Measurements from ENCODE around the gene AGTRAP.

The AGTRAP gene

DNA sequence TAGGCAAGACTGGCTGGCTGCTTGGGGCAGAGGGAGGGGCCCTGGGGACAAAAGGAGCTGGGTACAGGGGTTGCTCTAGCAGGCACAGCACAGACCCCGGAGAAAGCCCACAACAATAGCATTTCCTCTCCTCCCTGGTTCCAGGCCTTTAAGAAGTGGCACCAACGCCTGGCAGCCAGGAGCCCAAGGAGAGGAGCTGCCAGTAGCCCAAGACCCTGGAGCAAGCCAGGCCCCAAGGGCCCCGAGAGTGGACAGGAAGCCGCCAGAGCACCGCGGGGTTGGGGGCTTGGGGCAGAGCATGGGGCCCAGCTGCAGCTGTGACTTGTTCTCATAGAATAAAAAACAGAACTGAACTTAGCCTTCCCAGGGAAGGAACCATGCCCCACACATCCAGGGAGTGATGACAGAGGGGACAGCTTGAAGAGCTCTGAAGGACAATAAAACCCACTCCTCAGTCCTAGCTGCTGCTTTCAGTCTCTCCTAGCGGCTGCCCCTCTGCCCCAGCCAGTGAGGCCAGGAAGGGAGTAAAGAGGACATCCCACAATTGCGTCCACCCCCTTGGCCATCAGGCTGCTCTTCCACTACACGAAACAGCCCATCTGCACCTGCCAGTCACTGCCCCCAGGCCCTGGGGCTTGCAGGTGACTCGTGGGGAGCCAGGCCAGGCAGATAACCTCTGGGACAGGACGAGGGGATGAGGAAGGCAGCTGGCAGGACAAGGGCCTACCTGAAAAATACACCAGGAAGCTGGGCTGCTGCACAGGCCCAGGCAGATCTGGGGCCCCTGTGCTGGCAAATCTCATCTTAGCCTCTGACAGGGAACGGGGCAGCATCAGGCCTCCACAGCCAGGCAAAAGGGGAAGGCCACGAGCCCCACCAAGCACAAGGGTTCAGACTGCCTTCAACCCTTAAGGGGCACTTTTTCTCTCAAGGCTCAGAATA lies 53.5 kb downstream of the AGTRAP start:
- Histone ChIP-seq H3K4me1 (ENCODE audit: insufficient read depth, low read length) (peaks cover 30% of the 10 kb centered on the region), H3K4me3 (ENCODE audit: low read length) (no peak overlapping the region), H3K9me3 (ENCODE audit: low read length) (no peaks in the 10 kb centered on the region), H3K27me3 (ENCODE audit: insufficient read depth, low read length) (peaks cover under 1% of the 10 kb centered on the region), H2AFZ (ENCODE audit: low read depth, low read length) (no peak overlapping the region), H3K36me3 (ENCODE audit: insufficient read depth, low read length) (peaks cover 10% of the 10 kb centered on the region)

DNA sequence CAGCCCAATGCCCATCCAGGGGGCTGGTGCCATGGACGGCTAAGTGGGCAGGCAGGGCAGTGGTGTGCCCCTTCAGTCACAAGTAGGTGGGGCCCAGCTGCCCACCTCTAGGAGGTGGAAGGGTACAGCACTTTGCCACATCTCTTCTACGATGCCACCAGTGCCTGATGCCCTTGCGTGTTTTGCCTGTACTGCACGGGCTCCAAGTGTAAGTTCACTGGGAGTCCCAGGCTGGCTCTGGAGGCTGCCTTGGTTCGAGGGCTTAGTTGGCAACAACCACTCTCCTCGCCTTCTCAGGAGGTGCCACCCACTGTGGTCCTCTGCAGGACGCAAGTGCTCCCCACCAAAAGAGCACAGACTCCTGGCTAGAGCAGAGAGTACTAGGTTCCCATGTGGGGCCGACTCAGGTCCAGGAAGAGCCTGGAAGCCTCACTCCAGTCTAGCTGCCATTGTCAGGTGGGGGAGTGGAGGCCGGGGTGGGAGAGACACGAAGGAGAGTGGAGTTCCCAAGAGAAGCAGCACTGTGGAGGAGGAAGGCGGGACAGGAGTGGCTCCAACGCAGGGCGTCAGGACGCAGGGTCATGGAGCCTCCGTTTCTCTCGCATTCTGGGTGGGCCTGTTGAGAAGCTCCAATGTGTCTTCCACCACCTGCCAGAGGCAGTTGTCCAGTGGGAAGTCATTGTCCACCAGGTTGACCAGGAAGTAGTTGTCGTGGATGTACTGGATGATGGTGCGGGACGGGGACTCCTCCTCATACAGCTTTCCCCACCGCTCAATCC lies 54.4 kb downstream of the AGTRAP start:
- Histone ChIP-seq H3K27me3 (ENCODE audit: insufficient read depth, low read length) (no peaks in the 10 kb centered on the region), H3K4me1 (ENCODE audit: insufficient read depth, low read length) (peaks cover 23% of the 10 kb centered on the region), H3K4me3 (ENCODE audit: low read length) (no peak overlapping the region), H2AFZ (ENCODE audit: low read depth, low read length) (no peak overlapping the region), H3K36me3 (ENCODE audit: insufficient read depth, low read length) (peaks cover 19% of the 10 kb centered on the region), H3K9me3 (ENCODE audit: low read length) (no peaks in the 10 kb centered on the region)

DNA sequence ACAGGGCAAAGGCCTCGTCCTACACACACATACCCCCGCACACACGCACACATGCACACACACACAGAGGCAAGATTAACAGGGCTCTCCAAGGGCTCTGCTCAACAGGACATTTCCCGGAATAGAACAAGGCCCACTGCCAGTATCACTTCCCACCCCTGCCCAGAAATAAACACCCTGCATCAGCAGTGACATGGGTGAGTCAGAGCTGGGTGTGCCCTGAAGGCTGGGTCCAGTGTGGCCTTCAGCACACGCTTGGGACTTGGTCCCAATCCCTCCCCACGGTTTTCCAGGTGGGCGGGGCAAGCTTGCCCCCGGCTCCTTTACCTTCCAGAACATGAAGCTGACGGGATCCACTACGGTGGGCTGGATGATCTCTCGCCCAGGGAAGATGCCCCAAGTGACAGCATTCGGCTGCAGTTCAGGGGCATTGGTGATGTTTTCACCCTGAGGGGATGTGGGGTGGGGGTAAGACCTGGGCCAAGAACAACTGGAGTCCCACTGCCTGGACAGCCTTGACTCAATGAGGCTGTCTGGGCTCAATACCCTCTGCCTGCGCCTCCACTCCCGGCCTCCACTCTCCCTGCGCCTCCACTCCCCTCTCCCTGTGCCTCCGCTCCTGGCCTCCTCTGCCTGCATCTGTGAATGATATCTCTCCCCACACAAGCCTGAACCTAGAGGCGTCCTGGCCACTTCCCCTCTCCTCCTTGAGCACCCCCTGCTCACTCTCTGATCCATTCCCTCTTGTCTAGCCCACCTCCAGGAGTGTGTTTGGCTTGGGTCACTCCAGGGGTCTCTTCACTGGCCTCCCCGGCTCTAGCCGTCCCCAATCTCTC lies 55.2 kb downstream of the AGTRAP start:
- Histone ChIP-seq H3K4me1 (ENCODE audit: insufficient read depth, low read length) (peaks cover 23% of the 10 kb centered on the region), H2AFZ (ENCODE audit: low read depth, low read length) (no peak overlapping the region), H3K9me3 (ENCODE audit: low read length) (no peaks in the 10 kb centered on the region), H3K36me3 (ENCODE audit: insufficient read depth, low read length) (peaks cover 27% of the 10 kb centered on the region), H3K4me3 (ENCODE audit: low read length) (no peak overlapping the region), H3K27me3 (ENCODE audit: insufficient read depth, low read length) (no peaks in the 10 kb centered on the region)

DNA sequence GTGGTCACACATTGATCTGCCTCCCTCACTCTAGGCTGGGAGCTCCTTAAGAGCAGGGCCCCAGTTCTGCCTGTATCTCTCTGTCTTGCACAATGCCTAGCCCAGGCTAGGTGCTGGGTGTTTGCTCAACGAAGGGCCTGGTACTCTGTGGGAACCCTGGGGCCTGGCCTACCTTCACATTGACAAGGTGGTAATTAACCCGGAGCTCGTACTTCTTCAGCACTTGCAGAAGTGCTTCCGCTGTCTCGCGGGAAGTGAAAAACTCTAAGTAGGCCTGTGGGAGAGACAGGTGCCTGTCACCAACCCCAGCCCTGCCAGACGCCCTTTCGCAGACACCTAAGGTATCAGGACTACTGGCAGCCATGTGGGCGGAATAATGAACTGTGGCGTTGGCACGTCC lies 56.2 kb downstream of the AGTRAP start:
- Histone ChIP-seq H3K27me3 (ENCODE audit: insufficient read depth, low read length) (no peaks in the 10 kb centered on the region), H3K36me3 (ENCODE audit: insufficient read depth, low read length) (peaks cover 30% of the 10 kb centered on the region), H3K9me3 (ENCODE audit: low read length) (no peaks in the 10 kb centered on the region), H2AFZ (ENCODE audit: low read depth, low read length) (no peak overlapping the region), H3K4me1 (ENCODE audit: insufficient read depth, low read length) (peaks cover 23% of the 10 kb centered on the region), H3K4me3 (ENCODE audit: low read length) (no peak overlapping the region)

DNA sequence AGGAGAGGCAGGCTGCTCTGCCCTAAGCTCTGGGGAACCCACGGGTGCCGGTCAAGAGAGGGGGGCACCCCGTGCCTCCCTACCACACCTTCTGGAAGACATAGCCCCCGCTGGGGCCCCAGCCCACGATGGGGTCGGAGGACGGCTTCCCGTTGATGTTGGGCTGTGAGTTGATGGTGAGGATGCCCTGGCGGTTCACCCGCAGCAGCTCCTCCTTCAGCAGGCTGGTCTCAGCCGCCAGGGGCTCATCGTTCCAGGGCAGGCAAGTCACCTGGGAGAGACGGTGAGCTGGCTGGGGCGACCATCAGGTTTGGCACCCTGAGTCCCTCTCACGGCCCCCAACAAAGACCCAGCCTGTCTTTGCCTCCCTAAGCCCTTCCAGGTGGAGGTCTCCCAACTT lies 57.9 kb downstream of the AGTRAP start:
- Histone ChIP-seq H3K27me3 (ENCODE audit: insufficient read depth, low read length) (no peaks in the 10 kb centered on the region), H3K9me3 (ENCODE audit: low read length) (no peaks in the 10 kb centered on the region), H2AFZ (ENCODE audit: low read depth, low read length) (no peak overlapping the region), H3K4me3 (ENCODE audit: low read length) (no peak overlapping the region), H3K36me3 (ENCODE audit: insufficient read depth, low read length) (peaks cover 32% of the 10 kb centered on the region), H3K4me1 (ENCODE audit: insufficient read depth, low read length) (peaks cover 13% of the 10 kb centered on the region)

DNA sequence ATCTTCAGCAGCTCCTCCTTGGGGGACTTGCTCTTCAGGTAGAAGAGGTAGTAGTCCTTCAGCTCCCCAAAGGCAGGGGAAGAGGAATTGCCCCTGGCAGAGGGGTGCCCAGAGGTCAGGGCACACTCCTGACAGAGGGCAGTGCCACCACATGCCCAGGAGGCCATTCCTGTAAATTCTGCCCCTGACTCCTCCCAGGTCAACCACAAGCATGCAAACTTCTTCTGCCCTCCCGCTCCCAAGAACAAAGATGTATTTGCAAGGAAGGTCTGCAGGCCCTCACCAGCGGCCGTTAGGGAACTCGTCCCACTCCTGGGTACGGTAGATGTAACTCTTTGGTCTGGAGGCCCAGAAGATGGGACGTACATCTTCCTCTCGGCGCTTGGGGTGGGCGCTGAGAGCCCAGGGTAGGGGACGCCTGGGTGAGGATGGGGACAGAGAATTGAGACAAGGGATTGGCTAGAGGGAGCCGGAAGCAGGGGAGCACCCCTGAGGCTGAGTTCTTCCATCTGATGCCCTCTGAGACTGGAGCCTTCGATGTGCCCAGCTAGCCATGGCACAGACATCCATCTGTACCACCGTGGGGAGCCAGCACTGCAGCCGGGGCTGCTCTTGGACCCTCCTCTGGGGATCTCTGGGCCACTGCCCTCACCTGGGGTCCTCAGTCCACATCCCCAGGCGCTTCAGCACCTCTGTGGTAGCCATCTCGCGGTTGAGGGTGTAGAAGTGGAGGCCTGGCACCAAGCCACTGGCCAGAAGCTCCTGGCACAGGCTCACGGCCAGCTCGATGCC lies 58.7 kb downstream of the AGTRAP start:
- no peaks in the 10 kb centered on the region for H3K9me3 ChIP-seq (ENCODE audit: low read length)
- H2AFZ ChIP-seq (ENCODE audit: low read depth, low read length), result no peak overlapping the region
- H3K4me1 ChIP-seq (ENCODE audit: insufficient read depth, low read length), result peaks cover 5% of the 10 kb centered on the region
- H3K27me3 ChIP-seq (ENCODE audit: insufficient read depth, low read length), result no peaks in the 10 kb centered on the region
- no peak overlapping the region for H3K4me3 ChIP-seq (ENCODE audit: low read length)
- peaks cover 38% of the 10 kb centered on the region for H3K36me3 ChIP-seq (ENCODE audit: insufficient read depth, low read length)

DNA sequence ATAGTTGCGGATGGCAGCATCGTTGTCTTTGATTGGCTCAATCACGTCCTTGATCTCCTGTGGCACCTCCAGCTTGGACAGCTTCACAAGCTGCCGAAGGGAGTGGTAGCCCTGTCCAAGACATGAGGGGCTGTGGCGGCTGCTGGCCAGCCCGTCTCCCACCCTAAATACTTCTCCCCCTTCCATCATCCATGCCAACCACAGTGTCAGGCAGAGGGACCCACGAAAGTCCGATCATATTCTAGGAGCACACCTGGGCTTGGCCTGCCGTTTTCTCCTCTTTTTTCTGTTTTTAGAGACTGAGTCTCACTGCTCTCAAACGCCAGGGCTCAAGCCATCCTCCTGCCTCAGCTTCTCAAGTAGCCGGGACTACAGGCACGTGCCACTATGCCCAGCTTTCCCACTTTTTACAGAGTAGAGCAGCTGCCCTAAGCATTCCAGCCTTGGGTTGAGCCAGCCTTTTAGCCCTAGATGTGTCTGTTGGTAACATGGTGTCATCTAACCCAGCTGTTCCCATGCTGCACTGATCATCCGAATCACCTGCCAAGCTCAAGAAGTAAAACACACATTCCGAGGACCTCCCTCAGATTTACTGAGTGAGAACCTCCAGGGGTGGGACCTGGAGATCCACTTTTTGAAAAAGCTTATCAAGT lies 59.4 kb downstream of the AGTRAP start:
- H3K9me3 ChIP-seq (ENCODE audit: low read length), result no peaks in the 10 kb centered on the region
- H3K36me3 ChIP-seq (ENCODE audit: insufficient read depth, low read length), result peaks cover 44% of the 10 kb centered on the region
- no peak overlapping the region for H3K4me3 ChIP-seq (ENCODE audit: low read length)
- H2AFZ ChIP-seq (ENCODE audit: low read depth, low read length), result no peak overlapping the region
- no peaks in the 10 kb centered on the region for H3K4me1 ChIP-seq (ENCODE audit: insufficient read depth, low read length)
- no peaks in the 10 kb centered on the region for H3K27me3 ChIP-seq (ENCODE audit: insufficient read depth, low read length)

DNA sequence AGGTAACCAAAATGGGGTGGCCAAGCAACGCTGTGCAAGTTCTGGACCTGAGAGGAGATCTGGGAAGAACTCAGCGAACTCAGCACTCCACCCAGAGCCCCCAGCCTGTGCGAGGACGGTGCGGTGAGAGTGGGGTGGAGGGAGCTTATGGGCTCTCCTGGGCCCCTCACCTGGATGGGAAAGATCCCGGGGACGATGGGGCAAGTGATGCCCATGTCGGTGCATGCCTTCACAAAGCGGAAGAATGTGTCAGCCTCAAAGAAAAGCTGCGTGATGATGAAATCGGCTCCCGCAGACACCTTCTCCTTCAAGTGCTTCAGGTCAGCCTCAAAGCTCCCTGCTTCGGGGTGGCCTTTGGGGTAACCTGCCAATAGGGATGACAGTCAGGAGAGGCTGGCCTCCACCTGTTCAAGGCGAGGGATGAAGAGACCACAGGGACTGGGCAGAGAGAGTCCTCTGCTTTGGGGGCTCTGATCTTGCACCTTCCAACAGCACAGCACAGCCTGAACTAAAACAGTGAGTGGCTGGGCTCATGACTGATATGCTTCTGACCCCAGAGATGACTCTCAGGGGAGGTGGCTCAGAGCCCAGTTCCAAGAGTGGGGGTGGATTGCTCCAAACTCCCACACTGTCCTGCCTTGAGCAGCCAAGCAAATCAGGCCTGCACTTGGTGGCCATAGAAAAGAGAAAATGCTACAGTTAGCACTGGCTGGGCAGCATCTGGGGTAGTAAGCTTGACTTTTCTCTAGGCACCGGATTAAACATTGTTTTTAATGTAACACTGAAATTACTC lies 60.3 kb downstream of the AGTRAP start:
- Histone ChIP-seq H3K27me3 (ENCODE audit: insufficient read depth, low read length) (no peaks in the 10 kb centered on the region), H3K4me3 (ENCODE audit: low read length) (no peak overlapping the region), H3K4me1 (ENCODE audit: insufficient read depth, low read length) (no peaks in the 10 kb centered on the region), H3K36me3 (ENCODE audit: insufficient read depth, low read length) (peaks cover 49% of the 10 kb centered on the region), H3K9me3 (ENCODE audit: low read length) (no peaks in the 10 kb centered on the region), H2AFZ (ENCODE audit: low read depth, low read length) (no peak overlapping the region)

DNA sequence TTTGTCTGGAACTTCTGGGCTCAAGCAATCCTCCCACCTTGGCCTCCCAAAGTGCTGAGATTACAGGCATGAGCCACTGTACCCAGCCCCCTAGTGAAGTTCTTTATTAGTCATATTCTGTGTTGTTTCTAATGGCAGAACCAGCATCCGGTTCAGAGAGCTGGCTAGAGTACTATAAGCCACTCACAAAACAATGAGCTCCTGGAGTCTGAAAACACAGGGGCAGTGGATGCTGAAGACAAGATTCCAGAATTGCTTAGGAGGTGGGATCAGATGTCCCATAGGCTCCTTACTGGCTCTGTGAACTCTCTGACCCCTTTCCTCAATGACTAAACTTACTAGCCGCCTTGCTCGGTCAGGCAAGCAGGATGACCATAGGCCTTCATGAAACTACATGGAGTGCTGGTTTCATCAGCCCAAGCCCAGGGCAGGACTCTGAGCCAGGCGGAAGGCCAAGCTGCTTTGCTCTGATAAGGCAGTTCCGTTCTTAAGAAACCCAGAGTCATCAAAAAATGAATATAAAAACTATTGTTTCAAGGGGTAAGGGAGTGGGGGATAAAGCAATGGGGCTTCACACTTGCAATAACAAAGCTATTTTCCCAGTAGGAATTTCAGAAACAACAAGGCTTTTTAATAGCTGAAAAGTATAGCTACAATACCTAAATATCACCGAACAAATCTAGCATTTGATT lies 61.7 kb downstream of the AGTRAP start:
- Histone ChIP-seq H3K4me1 (ENCODE audit: insufficient read depth, low read length) (peaks cover 5% of the 10 kb centered on the region), H3K27me3 (ENCODE audit: insufficient read depth, low read length) (no peaks in the 10 kb centered on the region), H2AFZ (ENCODE audit: low read depth, low read length) (no peak overlapping the region), H3K36me3 (ENCODE audit: insufficient read depth, low read length) (peaks cover 55% of the 10 kb centered on the region), H3K4me3 (ENCODE audit: low read length) (no peak overlapping the region), H3K9me3 (ENCODE audit: low read length) (no peaks in the 10 kb centered on the region)

DNA sequence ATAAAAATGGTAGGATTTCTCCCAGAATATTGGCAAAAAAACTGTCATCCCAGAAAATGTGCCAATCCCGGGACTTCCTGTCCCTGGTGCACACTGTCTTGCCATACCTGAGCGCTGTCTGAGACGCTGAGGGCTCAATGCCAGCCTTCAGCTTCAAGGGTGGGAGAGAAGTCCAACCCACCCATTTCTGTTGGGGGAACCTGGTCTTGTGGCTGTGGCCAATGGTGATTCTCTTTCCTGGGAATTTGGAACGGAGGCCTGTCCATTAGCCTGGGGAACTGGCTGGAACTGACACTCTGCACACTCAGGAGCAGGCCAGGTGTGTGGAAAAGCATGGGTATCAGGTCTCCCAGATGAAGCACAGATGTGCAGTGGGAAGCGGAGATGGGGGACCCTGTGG lies 63.2 kb downstream of the AGTRAP start:
- Histone ChIP-seq H3K4me1 (ENCODE audit: insufficient read depth, low read length) (peaks cover 19% of the 10 kb centered on the region), H3K4me3 (ENCODE audit: low read length) (no peak overlapping the region), H3K36me3 (ENCODE audit: insufficient read depth, low read length) (peaks cover 51% of the 10 kb centered on the region), H3K27me3 (ENCODE audit: insufficient read depth, low read length) (no peaks in the 10 kb centered on the region), H2AFZ (ENCODE audit: low read depth, low read length) (no peak overlapping the region), H3K9me3 (ENCODE audit: low read length) (no peaks in the 10 kb centered on the region)

DNA sequence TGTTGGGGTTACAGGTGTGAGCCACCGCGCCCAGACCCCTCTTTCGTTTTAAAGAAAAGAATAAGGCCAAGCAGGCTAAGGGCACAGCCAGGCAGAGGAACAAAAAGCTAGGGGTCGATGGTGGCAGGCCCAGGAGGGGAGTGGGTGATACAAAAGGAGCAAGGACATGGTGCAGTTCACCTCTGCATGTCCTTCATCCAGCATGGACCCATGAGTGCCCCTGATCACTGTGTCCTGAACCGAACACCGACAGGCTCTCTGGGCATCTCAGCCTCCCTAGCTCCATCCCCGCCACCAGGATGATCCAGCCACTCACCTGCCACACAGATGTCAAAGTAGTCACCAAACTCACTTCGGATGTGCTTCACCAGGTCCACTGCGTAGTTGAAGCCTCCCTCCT lies 64.0 kb downstream of the AGTRAP start:
- H2AFZ ChIP-seq (ENCODE audit: low read depth, low read length), result no peak overlapping the region
- no peak overlapping the region for H3K4me3 ChIP-seq (ENCODE audit: low read length)
- no peaks in the 10 kb centered on the region for H3K27me3 ChIP-seq (ENCODE audit: insufficient read depth, low read length)
- no peaks in the 10 kb centered on the region for H3K9me3 ChIP-seq (ENCODE audit: low read length)
- H3K4me1 ChIP-seq (ENCODE audit: insufficient read depth, low read length), result peaks cover 27% of the 10 kb centered on the region
- peaks cover 43% of the 10 kb centered on the region for H3K36me3 ChIP-seq (ENCODE audit: insufficient read depth, low read length)
